Activated CD4-positive, alpha-beta T cell treated with anti-CD3 and anti-CD28 coated beads, Interleukin-2, amount 50 U/mL, for 16 hours (primary cell): ENCODE data around the gene GTPBP3.

ENCODE experiments used
- DNase-seq: peaks from one replicate; pipeline ENCODE4 v3.0.0-alpha.2; 2020

The GTPBP3 gene

DNA sequence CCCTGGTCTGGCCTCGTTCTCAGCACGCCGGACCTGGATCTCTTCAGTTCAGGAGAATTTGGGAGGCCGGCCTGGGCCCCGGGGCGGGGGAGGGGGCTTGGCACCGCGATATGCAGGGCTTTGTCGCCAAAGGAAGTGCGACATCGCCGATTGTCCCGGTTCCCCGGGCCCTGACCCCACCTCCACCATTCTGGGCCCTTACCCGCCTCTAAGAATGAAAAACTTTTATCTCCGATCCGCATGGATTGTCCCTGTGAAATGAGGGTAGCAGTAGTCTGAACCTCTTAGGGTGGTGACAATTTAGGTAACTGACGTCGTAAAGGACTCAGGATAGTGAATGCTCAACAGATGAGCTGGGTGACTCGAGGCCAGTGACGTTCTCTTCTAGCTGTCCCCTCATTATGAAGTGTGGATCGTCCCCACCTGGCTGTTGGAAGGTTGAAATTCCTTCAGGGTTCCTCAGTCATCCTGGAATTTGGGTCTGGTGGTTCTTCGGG, 27.3 kb upstream of the GTPBP3 start:
- no peak for DNase-seq

DNA sequence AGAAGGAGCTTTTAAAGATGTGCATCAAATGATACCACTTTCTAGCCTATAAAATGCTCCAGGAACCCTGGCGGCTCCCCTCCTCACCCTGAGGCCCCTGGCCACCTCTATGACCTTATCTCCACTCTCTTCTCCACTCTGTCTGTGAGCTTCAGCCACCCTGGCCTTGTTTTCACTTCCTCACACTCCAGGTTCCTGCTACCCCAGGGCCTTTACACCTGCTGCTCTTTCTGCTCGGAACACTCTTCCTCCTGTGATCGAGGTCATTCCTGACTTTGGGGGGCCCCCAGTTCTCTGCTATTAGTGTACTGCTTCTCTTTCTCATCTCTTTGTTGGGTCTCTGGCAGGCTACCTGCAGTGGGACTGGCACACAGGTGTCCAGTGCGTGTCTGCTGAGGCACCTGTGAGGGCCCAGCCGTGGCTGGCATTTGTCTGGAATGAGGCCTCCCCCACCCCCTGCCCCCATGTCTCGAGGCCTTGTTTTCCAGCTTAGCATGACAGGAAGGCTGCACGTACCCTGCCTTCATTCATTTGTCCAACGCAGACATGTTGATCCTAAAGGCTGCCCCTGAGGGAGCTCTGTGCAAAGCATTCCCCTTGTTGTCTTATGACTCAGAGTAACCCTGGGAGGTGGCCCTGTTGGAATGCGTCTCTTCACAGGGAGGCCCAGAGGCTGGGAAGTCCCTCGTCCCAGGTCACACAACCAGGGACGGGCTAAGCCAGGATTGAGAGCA, 25.7 kb upstream of the GTPBP3 start:
- DNase-seq: no peak

DNA sequence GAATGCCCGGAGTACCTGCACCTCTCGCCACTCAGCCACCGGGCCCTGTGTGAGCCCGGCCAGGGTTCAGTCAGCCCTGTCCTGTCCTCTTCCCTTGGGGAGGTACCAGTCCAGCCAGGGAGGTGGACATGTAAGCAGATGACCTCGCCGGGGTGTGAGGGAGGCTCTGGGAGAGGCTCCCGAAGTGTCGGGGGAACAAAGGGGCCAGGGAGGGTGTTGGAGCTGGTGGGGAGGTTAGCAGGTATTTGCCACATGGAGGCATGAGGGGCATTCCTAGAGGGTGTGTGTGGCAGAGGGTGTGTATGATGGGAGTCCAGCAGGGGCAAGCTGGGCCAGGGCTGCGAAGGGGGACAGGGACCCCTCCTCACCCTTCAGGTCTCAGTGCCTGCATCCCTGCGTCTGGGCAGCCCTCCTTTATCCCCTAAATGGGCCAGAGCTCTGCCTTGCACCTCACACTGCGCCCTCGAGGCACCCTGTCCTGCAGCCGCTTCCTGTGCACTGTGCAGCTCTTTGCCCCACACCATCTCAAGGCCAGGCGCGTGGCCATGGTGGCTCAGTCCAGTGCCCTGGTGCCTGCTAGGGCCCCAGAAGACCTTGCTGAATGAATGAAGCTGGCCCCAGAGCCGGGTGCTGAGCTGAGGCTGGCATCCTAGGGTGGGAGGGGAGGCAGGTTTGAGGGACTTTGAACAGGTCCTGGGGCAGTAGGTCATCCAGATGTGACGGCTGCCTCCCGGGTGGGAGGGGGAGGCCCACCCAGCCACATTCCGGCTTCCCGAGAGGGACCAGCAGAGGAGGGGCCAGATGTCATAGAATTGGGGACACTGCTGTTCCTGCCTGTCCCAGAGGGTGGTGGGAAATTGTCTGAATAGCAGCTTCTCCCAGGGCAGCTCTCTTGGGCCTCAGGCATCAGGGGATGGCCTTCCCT, 24.9 kb upstream of the GTPBP3 start:
- no peak for DNase-seq

DNA sequence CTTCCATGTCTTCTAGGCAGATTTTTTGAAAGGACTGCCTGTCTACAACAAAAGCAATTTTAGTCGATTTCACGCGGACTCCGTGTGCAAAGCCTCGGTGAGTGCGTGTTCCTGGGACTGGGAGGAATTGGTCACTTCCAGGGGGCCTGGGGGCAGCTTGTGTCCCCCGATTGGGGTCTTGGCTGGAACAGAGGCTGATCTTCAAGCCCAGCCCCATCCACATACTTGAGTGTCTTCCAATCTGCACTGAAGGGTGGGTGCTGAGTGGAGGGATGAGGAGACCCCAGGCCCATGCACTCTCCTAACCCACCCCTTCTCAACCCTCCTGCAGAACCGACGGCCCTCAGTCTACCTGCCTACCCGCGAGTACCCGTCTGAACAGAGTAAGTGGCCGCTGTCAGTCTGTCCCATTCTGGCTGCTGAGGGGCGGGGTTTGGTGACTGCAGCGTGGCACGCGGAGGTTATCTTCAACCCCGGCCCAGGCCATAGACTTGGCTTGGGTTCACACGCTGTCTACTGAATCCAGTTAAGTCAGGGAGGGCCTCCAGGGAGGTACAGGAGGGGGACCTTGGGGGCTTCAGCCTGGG, 23.3 kb upstream of the GTPBP3 start:
- DNase-seq: no peak

DNA sequence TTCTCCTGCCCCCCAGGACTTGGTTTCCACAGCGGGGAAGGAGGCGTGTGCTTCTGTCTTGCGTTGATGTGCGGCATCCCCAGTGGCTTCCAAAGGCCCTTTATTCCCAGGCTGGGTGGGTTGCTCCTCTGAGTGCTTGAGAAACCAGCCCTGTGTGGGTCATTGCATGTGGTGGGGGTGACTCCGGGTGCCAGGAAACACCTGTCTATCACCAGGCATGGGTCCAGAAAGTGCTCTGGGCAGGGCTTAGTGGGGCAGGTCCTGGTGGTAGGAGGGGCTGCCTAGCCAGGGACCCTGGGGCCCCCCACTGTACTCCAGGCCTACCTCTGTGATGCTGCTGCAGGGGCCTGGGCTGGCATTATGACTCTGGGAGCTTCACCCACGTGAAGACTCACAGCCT, 18.4 kb upstream of the GTPBP3 start:
- no peak for DNase-seq

DNA sequence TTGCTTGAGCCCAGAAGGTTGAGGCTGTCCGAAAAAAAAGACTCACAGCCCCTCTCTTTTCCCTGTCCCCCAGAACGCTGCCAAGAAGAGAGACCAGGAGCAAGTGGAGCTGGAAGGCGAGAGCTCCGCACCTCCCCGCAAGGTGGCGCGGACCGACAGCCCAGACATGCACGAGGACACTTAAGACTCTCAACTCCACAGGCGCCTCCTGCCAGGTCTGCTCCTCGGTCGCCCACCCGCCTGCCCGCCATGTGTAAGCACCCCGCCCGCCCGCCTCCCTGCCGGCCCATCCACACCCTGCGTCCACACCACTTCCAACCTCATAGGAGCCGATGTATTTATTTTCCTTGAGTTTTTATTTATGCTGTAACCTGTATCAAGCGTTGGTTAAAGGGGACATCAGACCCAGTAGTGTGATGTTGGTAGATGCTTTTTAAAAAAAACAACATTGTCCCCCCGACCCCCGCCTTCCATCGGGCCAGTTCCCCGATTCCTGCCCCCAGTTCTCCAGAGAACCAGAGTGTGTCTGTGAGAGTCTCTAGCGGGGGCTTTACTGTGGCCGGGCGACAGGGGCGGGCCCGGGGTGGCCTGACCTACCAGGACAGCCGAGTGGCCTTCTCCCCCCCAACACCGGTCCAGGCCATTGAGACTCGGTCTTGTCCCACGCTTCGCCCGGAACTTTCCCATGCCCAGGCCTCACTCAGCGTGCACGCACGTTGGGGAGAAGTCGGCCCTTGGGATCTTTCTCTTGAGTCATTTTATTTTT, 17.7 kb upstream of the GTPBP3 start:
- DNase-seq: no peak

DNA sequence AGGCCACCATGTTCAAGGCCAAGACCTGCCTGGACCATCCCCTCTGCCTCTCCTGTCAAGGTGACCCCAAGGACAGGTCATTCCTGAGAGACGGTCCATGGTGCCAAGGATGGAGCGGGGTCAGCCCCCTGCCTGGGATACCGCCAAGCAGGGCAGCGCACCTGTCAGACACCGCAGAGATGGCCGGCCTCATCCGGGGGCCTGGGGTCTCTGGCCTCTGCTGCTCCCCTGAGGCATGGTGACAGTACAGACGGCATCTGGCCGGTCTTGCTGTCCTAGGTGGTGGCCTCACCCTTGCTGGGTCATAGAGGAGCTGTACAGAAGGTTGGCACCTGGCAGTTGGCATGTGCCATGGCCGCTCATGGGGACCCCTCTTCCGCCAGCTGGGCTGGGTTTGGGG, 16.9 kb upstream of the GTPBP3 start:
- DNase-seq: no peak

DNA sequence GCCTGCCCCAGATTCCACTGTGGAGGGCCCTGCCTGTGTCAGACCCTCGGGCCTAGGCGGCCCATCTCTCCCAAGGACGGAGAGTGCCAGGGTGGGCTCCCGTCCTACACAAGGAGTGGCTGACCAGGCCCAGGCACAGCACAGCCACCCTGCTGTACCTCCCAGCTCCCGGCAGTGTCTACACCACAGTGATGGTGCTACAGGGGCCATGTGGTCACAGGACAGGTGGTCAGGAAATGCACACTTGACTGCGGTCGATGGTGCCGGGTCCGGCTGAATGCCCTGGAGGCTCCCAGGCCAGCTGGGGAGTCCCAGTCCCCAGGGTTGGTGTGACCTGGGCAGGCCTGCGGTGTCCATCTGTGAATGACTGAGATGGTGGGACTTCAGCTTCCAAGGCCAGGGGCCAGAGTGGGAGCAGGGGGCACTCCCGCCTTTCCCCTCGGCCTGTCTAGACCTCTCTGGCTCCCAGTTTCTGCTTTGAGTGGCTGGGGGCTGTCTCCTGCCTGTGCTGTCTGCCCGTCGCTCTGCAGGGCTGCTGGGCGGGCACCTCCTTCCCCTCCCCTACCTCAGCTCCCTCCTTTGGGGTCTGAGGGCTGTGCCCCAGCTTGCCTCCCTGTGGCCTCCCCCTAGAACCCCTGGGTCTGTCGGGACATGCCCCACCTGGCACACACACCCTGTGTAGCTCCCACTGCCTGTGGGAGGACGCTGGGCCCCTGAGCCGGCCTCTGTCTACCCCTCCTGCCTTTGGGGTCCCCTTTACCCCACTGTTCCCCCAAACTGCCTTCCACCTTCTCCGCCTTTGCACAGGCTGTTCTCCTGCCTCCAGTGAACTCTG, 15.5 kb upstream of the GTPBP3 start:
- no peak for DNase-seq

DNA sequence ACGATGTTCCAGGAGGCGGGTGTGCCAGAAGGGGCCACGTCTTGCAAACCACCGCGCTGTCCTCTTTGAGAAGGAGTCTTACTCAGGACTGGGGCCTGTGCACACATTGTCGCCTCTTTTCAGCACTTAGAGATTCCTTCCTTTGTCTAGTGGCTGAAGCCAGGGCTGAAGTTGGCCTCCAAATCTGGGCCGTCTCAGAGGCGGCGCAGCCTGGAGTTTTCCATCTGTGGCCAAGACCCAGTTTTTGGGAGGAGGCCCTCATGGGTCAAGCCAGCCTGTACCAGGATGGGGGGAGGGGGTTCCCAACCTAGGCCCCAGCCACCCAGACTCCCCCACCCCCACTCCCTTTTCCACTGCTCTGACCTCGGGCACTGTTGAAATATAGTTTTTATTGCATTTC, 14.5 kb upstream of the GTPBP3 start:
- DNase-seq: no peak

DNA sequence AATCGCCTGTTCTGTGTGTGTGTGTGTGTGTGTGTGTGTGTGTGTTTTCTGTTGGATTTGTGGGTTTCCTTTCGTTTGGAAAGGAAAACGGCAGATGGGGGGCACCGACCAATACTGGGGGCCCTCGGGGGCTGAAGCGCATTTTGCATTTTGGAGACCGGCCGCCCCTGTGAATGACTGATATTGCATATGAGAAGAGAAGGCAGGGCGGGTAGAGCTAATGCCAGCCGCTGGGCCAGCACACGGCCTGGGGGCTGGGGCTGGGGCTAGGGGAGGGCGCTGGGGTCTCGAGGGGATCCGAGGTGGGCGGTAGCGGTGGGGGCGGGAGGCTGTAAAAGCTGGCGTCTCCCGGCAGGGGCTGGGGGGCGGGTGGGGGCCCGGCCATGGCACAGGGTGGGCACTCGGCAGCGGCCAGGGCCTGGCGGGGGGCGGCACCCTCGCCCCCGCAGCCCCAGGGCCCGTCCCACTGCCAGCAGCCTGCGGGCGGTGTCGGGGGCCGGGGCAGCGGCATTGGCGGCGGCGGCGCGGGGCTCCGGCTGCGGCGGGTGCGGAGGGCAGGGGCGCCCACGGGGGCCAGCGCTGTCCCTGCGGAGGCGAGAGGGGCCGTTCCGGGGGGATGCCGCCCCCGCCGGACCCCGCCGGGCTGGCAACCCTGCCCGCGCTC, 13.9 kb upstream of the GTPBP3 start:
- DNase-seq: no peak

DNA sequence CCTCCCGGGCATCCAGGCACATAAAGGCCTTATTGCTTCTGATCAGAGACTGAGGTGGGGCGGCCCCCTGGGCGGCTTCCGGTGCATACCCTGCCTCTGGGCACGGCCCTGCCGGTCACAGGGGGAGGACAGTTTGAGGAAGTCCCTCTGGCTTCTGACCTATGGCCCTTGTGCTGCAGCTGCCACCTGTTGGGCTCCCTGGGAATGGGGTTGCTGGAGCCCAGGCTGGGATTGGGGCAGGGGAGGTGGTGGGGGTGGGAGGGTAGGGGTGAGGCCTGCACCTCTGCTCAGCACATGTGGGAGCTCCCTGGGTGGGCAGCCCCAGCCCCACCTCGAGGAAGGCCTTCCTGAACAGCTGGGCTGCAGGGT, 13.4 kb upstream of the GTPBP3 start:
- DNase-seq: no peak

DNA sequence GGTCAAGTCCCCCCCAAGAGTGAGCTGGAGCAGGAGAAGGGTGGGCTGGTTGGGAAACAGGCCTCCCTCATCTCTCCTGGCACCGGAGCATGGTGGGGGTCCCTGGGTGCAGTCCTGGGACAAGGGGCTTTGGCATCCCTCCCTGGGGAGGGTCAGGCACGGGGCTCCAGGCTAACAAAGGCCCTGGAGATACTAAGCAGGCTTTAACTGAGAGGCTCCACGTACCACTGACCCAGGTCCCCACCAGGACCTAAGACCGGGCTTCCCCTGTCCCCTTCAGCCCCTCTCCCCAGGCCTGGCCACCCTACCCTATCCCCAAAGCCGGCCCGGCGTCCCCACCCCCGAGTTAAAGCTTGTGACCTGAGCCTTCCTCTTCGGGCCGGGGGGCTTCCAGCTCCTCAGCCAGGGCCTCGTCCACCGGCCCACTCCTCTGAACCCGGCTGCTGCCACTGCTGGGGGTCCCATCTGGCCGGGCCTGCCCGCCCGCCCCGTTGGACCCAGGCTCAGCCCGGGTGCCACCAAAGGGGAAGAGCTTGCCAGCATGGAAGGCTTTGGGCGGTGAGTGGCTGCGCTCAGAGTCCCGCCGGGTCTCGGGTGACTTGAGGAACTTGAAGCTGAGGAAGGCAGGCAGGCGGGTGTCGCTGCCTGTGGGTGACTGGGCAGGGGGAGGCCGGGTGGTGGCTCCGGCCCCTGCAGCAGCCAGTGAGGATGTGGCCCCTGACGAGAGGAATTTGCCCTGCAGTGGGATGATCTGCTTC, 12.8 kb upstream of the GTPBP3 start:
- no peak for DNase-seq

DNA sequence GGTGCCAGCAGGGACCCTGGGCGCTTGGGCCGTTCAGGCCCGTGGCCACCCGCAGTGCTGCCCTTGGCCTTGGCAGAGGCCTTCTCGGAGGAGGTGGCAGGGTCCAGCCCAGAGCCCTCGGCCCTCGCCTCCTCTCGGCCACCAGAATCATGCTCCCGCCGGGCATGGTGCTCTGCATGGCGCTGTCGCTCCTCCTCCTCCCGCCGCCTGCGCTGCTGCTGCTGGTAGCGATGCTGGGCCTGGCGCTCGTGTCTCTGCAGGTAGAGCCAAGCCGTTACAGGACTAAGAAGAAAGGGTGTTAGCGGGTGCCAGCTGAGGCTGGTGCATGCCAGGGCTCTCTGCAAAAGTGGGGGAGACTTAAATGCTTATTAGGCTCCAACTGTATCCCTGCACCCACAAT, 12.2 kb upstream of the GTPBP3 start:
- DNase-seq: no peak

DNA sequence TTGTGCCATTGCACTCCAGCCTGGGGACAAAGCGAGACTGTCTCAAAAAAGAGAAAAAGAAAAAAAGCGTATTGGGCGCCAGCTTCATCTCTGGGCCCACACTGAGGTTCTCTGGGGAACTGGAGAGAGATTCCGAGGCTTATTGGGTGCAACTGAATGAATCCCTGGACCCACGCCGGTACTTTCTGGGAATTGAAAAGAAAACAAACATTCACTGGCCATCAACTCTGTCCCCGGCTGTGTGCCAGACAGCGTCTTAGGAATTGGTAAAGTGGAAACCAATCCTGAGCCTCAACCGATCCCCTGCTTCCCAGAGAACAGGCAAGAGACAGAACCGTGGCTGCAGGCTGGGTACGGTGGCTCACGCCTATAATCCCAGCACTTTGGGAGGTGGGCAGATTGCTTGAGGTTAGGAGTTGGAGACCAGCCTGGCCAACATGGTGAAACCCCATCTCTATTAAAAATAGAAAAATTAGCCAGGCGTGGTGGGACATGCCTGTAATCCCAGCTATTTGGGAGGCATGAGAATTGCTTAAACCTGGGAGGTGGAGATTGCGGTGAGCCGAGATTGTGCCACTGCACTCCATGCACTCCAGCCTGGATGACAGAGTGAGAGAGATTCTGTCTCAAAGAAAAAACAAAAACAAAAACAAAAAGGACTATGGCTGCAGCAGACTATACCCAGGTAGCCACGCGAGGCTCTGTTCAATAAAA, 11.3 kb upstream of the GTPBP3 start:
- DNase-seq: no peak

DNA sequence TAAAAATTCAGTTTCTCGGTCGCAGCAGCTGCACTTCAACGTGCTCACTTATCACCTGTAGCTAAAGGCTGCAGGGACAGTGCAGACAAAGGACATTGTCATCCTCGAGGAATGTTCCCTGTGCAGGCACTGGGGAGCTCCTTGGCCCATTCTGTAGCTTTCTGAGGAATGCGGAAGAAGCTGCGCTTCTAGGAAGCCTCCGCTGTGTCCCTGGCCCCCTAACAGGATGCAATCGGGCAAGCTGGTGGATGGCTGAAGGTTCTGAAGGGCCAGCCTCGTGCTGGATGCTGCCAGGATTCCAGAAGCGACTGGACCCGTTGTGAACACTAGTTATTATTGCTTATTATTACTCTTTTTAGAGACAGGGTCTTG, 10.8 kb upstream of the GTPBP3 start:
- DNase-seq: no peak

DNA sequence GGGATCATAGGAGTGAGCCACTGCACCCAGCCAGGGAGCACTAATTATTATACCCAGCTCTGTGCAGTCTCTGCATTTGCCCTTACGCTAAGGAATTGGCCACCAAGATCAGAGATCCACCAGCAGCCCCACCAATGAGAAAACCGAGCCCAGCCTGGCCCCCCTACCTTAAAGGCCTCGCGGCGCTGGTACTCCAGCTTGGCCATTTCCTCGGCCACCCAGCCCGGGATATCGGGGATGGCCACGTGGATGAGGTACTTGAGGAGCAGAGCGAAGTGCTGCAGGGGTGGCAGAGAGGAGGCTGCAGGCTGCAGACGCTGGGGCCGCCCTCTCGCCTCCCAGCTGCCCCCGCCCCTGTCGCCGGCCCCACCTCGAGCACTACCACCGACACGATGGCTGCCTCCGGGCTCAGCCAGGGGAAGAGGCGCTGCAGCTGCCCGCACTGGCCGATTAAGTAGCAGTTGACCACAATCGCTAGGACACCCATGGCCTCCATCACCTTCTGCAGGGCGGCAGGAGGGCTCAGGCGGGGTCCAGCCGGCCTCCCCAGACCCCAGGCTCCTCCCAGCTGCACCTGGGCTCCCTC, 10.2 kb upstream of the GTPBP3 start:
- DNase-seq: no peak

DNA sequence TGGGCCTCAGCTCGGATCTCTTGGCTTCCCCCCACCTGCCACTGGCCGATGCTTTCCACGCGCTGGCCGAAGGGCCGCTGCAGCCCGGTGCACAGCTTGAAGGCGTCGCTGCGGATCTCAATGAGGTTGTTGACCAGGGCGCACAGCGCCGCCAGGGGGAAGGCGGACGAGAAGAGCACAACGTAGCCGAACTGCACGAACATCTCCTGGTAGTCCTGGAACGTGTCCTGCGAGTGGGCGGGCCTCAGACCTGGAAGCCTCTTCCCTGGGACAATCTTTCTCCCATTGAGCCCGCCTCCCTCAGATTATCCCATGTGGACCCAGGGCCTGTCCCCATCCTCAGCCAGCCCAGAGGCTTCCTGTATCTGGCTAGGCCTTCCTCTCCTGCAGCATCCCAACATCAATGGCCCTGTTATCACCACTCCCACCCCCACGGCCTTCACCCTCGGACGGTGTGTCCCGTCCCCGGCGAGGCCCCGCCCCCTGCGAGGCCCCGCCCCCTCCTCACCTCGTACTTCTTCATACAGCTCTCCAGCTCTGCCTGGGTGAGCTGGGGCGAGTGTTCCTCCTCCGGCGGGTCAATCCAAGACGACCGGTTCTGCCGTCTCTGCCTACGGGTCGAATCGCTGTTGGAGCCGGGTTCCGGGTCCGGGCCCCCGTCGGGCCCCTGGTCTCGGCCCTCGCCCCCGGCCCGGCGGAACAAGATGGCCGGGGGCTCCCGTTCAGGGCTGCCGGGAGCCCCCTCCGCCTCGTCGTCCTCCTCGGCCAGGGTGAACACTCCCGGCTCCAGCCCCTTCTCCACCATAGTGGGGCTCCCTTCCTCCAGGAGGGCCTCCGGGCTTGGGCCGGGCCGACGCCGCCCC, 9.5 kb upstream of the GTPBP3 start:
- DNase-seq: no peak

DNA sequence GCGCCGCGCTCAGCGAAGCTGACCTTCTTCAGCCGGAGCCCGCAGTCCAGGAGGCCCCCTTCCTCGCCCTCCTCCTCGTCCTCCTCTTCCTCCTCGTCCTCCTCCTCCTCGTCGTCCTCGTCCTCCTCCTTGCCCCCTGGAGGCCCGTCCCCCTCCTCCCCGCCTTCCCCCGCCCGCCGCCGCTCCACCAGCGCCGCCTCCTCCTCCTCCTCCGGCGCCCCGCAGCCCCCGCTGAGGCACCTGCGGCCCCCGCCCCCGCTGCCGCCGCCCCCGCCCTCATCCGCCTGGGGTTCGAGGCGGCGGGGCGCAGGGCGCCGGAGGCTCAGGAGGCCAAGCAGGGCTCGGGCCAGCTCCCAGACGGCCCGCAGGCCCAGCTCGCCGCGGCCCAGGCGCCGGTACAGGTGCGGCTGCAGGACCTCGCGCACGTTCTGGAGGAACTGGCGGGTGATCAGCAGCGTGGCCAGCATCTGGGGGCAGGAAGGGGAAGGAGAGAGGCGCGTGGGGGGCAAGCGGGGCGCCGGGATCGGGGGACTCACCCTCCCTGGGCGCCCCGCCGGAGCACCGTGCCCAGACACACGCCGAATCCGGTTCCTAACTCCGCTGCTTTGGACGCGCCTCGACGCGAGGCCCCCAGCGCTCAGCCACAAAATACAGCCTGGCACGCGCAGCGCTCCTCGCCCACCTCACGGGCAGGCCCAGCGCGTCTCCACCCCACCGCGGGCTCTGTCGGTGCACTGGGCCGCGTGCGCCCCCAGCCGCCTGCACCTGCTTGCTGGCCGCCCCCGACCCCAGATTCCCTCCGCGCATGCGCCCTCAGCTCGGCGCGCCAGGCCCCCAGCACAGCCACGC, 8.6 kb upstream of the GTPBP3 start:
- DNase-seq: no peak
